HepG2 (cell line): ENCODE data around the gene HEXA. TPM values are rescaled to one million over a fixed set of nuclear protein-coding genes. Genes with fewer than 3 reads are reported as not detected.

ENCODE experiments used
- ATAC-seq: fragments of 200-7000 bp; cut with Tn5 transposase; 3 replicates; pipeline ENCODE4 v1.9.1; 2020; ENCODE audit warnings: mild to moderate bottlenecking, moderate library complexity
- BruUV-seq: library from RNA; stranded (reverse); fragments of 400-500 nt; replicated peaks from 2 replicates; lab custom pipeline; 2021; lab: Mats Ljungman, UMichigan
- CTCF ChIA-PET: fragments of 300-600 bp; formaldehyde crosslinking; extraction: SDS; loops from one replicate; lab custom pipeline; 2021; ENCODE audit warnings: low total read pairs, inconsistent platforms, low intra/inter-chr PET ratio; lab: Yijun Ruan, JAX
- POLR2A ChIA-PET: fragments of 350-600 bp; sonication (Branson Sonifier 250); formaldehyde crosslinking; loops from one replicate; lab custom pipeline; 2020; ENCODE audit warnings: antibody characterized with exemption, inconsistent platforms; lab: Yijun Ruan, JAX
- DNase-seq: peaks from one replicate; pipeline ENCODE4 v3.0.0-alpha.2; 2015; ENCODE audit warnings: low spot score
- FAIRE-seq: peaks from 3 replicates; lab custom pipeline; 2011; peaks lifted over from hg19 to GRCh38; lab: Jason Lieb, UNC
- H2AFZ ChIP-seq: one replicate; pipeline ENCODE4 v1.6.1; 2011; ENCODE audit warnings: low read length, inconsistent platforms
- H3K27ac ChIP-seq: fragments of 300-600 bp; 3 replicates; pipeline ENCODE4 v1.8.0; 2011; ENCODE audit warnings: mixed run types, mild to moderate bottlenecking, mixed read lengths, low read length, inconsistent platforms; ENCODE audit not compliant: insufficient read depth; ENCODE audit errors: extremely low read length
- H3K27me3 ChIP-seq, 2 experiments: fragments of 200-600 bp in 1 of 2; 2 replicates in 1 of 2; 3 replicates in 1 of 2; pipeline versions ENCODE4 v1.6.0 to v1.8.0; 2011; ENCODE audit warnings: low read length in 2 of 2, mild to moderate bottlenecking in 2 of 2, moderate library complexity in 2 of 2, inconsistent platforms in 1 of 2; ENCODE audit not compliant: insufficient read depth in 2 of 2, control insufficient read depth in 1 of 2
- H3K36me3 ChIP-seq, 2 experiments: fragments of 200-600 bp in 1 of 2; replicated peaks in 1 of 2; 2 replicates in 1 of 2; 3 replicates in 1 of 2; pipeline versions ENCODE4 v1.5.1 to v1.8.0; 2011; ENCODE audit warnings: low read length in 2 of 2, inconsistent platforms in 1 of 2; ENCODE audit not compliant: insufficient read depth in 2 of 2, control insufficient read depth in 1 of 2
- H3K4me1 ChIP-seq: 2 replicates; pipeline ENCODE4 v1.5.1; 2012; ENCODE audit warnings: low read length, inconsistent platforms; ENCODE audit not compliant: insufficient read depth
- H3K4me2 ChIP-seq: 2 replicates; pipeline ENCODE4 v1.6.0; 2011; ENCODE audit warnings: low read depth, low read length, inconsistent platforms
- H3K4me3 ChIP-seq, 3 experiments: fragments of 200-600 bp in 1 of 3; sonication (generic), shearing (Covaris generic) in 1 of 3; replicated peaks in 1 of 3; 2 replicates each; pipeline ENCODE4 v1.5.1; 2011 to 2016; ENCODE audit warnings: low read length in 3 of 3, inconsistent platforms in 2 of 3, low read depth in 2 of 3, mild to moderate bottlenecking in 2 of 3, control low read depth in 1 of 3, mixed read lengths in 1 of 3; ENCODE audit not compliant: insufficient read depth in 1 of 3
- H3K79me2 ChIP-seq: one replicate; pipeline ENCODE4 v1.6.1; 2011; ENCODE audit warnings: low read length, inconsistent platforms; ENCODE audit not compliant: insufficient read depth
- H3K9ac ChIP-seq: 2 replicates; pipeline ENCODE4 v1.6.0; 2011; ENCODE audit warnings: mild to moderate bottlenecking, low read depth, low read length, inconsistent platforms; ENCODE audit not compliant: insufficient read depth
- H3K9me3 ChIP-seq: 2 replicates; pipeline ENCODE4 v1.5.1; 2012; ENCODE audit warnings: mild to moderate bottlenecking, low read length
- H4K20me1 ChIP-seq: 2 replicates; pipeline ENCODE4 v1.6.0; 2011; ENCODE audit warnings: inconsistent platforms, mild to moderate bottlenecking, low read length, moderate library complexity; ENCODE audit not compliant: insufficient read depth
- AGO2 ChIP-seq: fragments of 200-400 bp; formaldehyde crosslinking; optimal IDR thresholded peaks from 2 replicates; pipeline ENCODE3; 2017; ENCODE audit warnings: mild to moderate bottlenecking, low read depth, low read length, moderate library complexity
- REST ChIP-seq, 2 experiments: IDR thresholded peaks; 2 replicates each; pipeline ENCODE4 v1.6.1; 2011 to 2012; ENCODE audit warnings: low read length in 2 of 2, borderline replicate concordance in 1 of 2, low read depth in 1 of 2, mild to moderate bottlenecking in 1 of 2, moderate library complexity in 1 of 2
- ZNF546 ChIP-seq: sonication (generic); formaldehyde crosslinking; conservative IDR thresholded peaks from 2 replicates; pipeline ENCODE4 v1.8.1; 2023; ENCODE audit warnings: mild to moderate bottlenecking, missing genetic modification reagents
- WGBS: methylation state at CpG from one replicate; pipeline ENCODE4 v1.1.6; 2017; ENCODE audit warnings: low lambda C conversion rate; 5-methylcytosine and 5-hydroxymethylcytosine counted together
- in situ Hi-C: cut with HindIII; loops from 2 replicates; pipeline ENCODE4 v1.10.0; 2017; ENCODE audit warnings: low pct_unique_long_range_greater_than_20kb; ENCODE audit not compliant: extremely low pct_ligation_motif_present
- intact Hi-C: fragments of 100-400 bp; cut with micrococcal nuclease; formaldehyde crosslinking; loops from one replicate; pipeline ENCODE4 v1.10.0; 2022; ENCODE audit not compliant: unreplicated experiment
- polyA plus RNA-seq, 8 experiments: library from polyadenylated mRNA; depleted of rRNA in 3 of 8; stranded (reverse) in 7 of 8; unstranded in 1 of 8; fragments of >200 nt; fragmentation: Illumina TruSeq in 4 of 8; extraction: Trizol in 4 of 8; gene quantifications; 2 replicates each; pipeline versions ENCODE4 v1.2.1 to v1.2.3, GENCODE V29; 2011 to 2016; ENCODE audit warnings: low read depth in 4 of 8, missing spikeins in 1 of 8, mixed read lengths in 1 of 8; ENCODE audit not compliant: insufficient read depth in 1 of 8
- total RNA-seq, 5 experiments: library from RNA; depleted of rRNA; stranded (reverse); fragments of >200 nt; fragmentation: Illumina TruSeq; extraction: Trizol; gene quantifications; 2 replicates each; pipeline ENCODE4 v1.2.3, GENCODE V29; 2016; ENCODE audit warnings: low read depth in 1 of 5
- TF ChIP-seq, protein P1 (sequence below): sonication (generic); formaldehyde crosslinking; IDR thresholded peaks from 2 replicates; pipeline ENCODE4 v1.5.1; 2020; ENCODE audit warnings: mild to moderate bottlenecking, missing genetic modification reagents, moderate library complexity
- TF ChIP-seq, protein P2 (sequence below): sonication (generic); formaldehyde crosslinking; conservative IDR thresholded peaks from 2 replicates; pipeline ENCODE4 v1.8.0; 2022; ENCODE audit warnings: mild to moderate bottlenecking, moderate library complexity, missing genetic modification reagents

The HEXA gene
- total and polyA plus RNA-seq, 2 of the 13 experiments (the other 11 are each of a cell fraction or from before 2014, with no cell fraction given), result 106 to 219 TPM

DNA sequence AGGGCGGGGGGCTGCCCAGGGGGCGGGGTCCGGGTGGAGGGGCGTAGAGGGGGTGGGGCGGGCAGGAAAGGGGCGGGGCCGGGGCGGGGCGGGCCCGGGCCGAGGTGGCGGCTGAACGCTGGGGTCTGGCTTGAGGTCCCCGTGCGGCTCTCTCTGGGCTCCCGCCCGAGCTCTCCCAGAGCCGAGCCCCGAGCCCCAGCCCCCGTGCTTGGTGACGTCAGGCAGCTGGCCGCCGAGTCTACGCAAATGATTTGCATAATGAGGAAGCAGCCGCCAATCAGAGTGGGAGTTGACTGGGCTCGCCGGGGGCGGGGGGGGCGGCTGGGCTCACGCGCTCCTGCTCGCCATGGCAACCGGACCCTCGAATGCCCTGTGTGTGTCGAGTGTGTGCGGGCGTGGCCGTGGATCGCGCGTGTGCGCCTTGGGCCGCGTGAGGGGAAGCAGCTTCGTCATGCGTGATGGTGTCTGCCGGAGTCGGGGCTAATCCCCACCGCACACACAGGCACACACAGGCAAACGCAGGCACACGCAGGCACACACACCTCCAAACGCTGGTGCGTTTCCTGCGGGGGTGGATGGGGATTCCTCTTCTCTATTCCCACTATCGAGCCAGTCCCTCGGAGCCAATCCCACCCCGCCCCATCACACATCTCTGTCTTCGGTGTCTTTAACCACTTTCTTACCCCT, 55.7 kb downstream of the HEXA start, which contains the start of gene CELF6:
TSS of gene CELF6 (minus strand) at position 173 of the 687 bp plus-strand sequence. CDS start 283 bp downstream, outside the sequence.
- FAIRE-seq, result no peak
- H3K9ac ChIP-seq, result no peak within 1 kb of the TSS
- no TSS peak for BruUV-seq
- H3K27me3 ChIP-seq, result no peaks in the 10 kb centered on the region
- ChIA-PET POLR2A (no interaction called here), CTCF (no interaction called here)
- intact Hi-C loops, result no loop called here
- H3K9me3 ChIP-seq, result no peaks in the 10 kb centered on the region
- in situ Hi-C loops, result no loop called here
- WGBS, result 97% methylated on average over 53 of the region's 58 CpGs
- ATAC-seq, result no peak
- no peak within 1 kb of the TSS for H3K4me2 ChIP-seq
- no peak within 1 kb of the TSS for H3K27ac ChIP-seq
- DNase-seq, result no peak
- no peaks in the 10 kb centered on the region for H3K36me3 ChIP-seq
- no peak within 1 kb of the TSS for H2AFZ ChIP-seq
- H3K4me1 ChIP-seq, result peaks cover 7% of the 10 kb centered on the region; the same call in 1 of the 2 replicates
- no peak within 1 kb of the TSS for H3K4me3 ChIP-seq
- no peaks in the 10 kb centered on the region for H4K20me1 ChIP-seq
- no peak for TF ChIP-seq ZNF546 (CRISPR knock-in tag)
- no peaks in the 10 kb centered on the region for H3K79me2 ChIP-seq

GRCh38 chr15:72319360-72319984, 56.3 kb downstream of the HEXA start:
- POLR2A ChIA-PET, result no interaction called here
- Histone ChIP-seq H3K9me3 (no peaks in the 10 kb centered on the region), H3K4me3 (no peak overlapping the region), H3K36me3 (no peaks in the 10 kb centered on the region), H3K79me2 (no peaks in the 10 kb centered on the region), H3K27me3 (no peaks in the 10 kb centered on the region), H3K4me1 (peaks cover 7% of the 10 kb centered on the region; the same call in 1 of the 2 replicates), H2AFZ (no peak overlapping the region), H3K9ac (no peak overlapping the region), H3K4me2 (no peak overlapping the region), H4K20me1 (no peaks in the 10 kb centered on the region), H3K27ac (no peak overlapping the region)
- in situ Hi-C loops, result no loop called here
- BruUV-seq, result no TSS peak
- intact Hi-C loops, result no loop called here
- WGBS, result 97% methylated on average over 39 of the region's 48 CpGs
- FAIRE-seq (no peak), ATAC-seq (no peak; the same call in 2 of the 3 replicates), DNase-seq (no peak)
- CTCF ChIA-PET, result no interaction called here
- TF ChIP-seq REST (IDR thresholded peaks at IDR 0.05; ENCODE audit: borderline replicate concordance in 1 of 2, low read depth in 1 of 2, low read length in 2 of 2) (peak; percentile 65 to 84), AGO2 (peak; percentile 25)
- TF ChIP-seq, protein P1, sequence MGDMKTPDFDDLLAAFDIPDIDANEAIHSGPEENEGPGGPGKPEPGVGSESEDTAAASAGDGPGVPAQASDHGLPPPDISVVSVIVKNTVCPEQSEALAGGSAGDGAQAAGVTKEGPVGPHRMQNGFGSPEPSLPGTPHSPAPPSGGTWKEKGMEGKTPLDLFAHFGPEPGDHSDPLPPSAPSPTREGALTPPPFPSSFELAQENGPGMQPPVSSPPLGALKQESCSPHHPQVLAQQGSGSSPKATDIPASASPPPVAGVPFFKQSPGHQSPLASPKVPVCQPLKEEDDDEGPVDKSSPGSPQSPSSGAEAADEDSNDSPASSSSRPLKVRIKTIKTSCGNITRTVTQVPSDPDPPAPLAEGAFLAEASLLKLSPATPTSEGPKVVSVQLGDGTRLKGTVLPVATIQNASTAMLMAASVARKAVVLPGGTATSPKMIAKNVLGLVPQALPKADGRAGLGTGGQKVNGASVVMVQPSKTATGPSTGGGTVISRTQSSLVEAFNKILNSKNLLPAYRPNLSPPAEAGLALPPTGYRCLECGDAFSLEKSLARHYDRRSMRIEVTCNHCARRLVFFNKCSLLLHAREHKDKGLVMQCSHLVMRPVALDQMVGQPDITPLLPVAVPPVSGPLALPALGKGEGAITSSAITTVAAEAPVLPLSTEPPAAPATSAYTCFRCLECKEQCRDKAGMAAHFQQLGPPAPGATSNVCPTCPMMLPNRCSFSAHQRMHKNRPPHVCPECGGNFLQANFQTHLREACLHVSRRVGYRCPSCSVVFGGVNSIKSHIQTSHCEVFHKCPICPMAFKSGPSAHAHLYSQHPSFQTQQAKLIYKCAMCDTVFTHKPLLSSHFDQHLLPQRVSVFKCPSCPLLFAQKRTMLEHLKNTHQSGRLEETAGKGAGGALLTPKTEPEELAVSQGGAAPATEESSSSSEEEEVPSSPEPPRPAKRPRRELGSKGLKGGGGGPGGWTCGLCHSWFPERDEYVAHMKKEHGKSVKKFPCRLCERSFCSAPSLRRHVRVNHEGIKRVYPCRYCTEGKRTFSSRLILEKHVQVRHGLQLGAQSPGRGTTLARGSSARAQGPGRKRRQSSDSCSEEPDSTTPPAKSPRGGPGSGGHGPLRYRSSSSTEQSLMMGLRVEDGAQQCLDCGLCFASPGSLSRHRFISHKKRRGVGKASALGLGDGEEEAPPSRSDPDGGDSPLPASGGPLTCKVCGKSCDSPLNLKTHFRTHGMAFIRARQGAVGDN (CRISPR knock-in tag), result no peak
- TF ChIP-seq, protein P2, sequence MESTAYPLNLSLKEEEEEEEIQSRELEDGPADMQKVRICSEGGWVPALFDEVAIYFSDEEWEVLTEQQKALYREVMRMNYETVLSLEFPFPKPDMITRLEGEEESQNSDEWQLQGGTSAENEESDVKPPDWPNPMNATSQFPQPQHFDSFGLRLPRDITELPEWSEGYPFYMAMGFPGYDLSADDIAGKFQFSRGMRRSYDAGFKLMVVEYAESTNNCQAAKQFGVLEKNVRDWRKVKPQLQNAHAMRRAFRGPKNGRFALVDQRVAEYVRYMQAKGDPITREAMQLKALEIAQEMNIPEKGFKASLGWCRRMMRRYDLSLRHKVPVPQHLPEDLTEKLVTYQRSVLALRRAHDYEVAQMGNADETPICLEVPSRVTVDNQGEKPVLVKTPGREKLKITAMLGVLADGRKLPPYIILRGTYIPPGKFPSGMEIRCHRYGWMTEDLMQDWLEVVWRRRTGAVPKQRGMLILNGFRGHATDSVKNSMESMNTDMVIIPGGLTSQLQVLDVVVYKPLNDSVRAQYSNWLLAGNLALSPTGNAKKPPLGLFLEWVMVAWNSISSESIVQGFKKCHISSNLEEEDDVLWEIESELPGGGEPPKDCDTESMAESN, result no peak
